GM23338 (cell line): ENCODE results near the gene THNSL1. TPM values are rescaled to one million over a fixed set of nuclear protein-coding genes. Genes with fewer than 3 reads are reported as not detected.

Experiments used
- ATAC-seq: fragments of 200-7000 bp; cut with Tn5 transposase; 3 replicates; pipeline ENCODE4 v1.9.1; 2020
- DNase-seq: peaks from one replicate; pipeline ENCODE4 v3.0.0-alpha.2; 2015; ENCODE audit warnings: low spot score
- H2AFZ ChIP-seq: fragments of 200-600 bp; sonication (generic); 2 replicates; pipeline ENCODE4 v1.8.0; 2016; ENCODE audit warnings: antibody characterized with exemption, mild to moderate bottlenecking, moderate library complexity
- H3F3A ChIP-seq: fragments of 200-600 bp; sonication (generic); replicated peaks from 2 replicates; pipeline ENCODE4 v1.8.0; 2017; ENCODE audit warnings: antibody characterized with exemption, mixed run types, low read depth
- H3K27ac ChIP-seq: fragments of 200-600 bp; sonication (generic); 2 replicates; pipeline ENCODE4 v1.6.1; 2016; ENCODE audit warnings: low read depth
- H3K27me3 ChIP-seq: fragments of 200-600 bp; sonication (generic); 2 replicates; pipeline ENCODE4 v1.8.0; 2016; ENCODE audit warnings: mild to moderate bottlenecking, mixed run types, moderate library complexity; ENCODE audit not compliant: insufficient read depth
- H3K36me3 ChIP-seq: fragments of 200-600 bp; sonication (generic); 2 replicates; pipeline ENCODE4 v1.8.0; 2016; ENCODE audit warnings: mild to moderate bottlenecking; ENCODE audit not compliant: insufficient read depth
- H3K4me1 ChIP-seq: fragments of 200-600 bp; sonication (generic); 2 replicates; pipeline ENCODE4 v1.8.0; 2016; ENCODE audit warnings: mild to moderate bottlenecking, moderate library complexity; ENCODE audit not compliant: insufficient read depth
- H3K4me2 ChIP-seq: fragments of 200-600 bp; sonication (generic); 2 replicates; pipeline ENCODE4 v1.7.1; 2017; ENCODE audit warnings: mixed run types
- H3K4me3 ChIP-seq: fragments of 200-600 bp; sonication (generic); 2 replicates; pipeline ENCODE4 v1.6.1; 2016; ENCODE audit warnings: mixed run types
- H3K79me2 ChIP-seq: fragments of 200-600 bp; sonication (generic); replicated peaks from 2 replicates; pipeline ENCODE4 v1.8.0; 2017; ENCODE audit warnings: mild to moderate bottlenecking; ENCODE audit not compliant: insufficient read depth
- H3K9me2 ChIP-seq: fragments of 200-600 bp; sonication (generic); 2 replicates; pipeline ENCODE4 v1.8.0; 2017; ENCODE audit not compliant: insufficient read depth
- H4K20me1 ChIP-seq: fragments of 200-600 bp; sonication (generic); replicated peaks from 2 replicates; pipeline ENCODE4 v1.8.0; 2017; ENCODE audit warnings: mild to moderate bottlenecking; ENCODE audit not compliant: insufficient read depth
- H3K27ac Mint-ChIP-seq: 2 replicates; pipeline ENCODE4 v1.8.0; 2020; ENCODE audit warnings: inconsistent platforms, mild to moderate bottlenecking, moderate library complexity, mixed read lengths
- H3K27me3 Mint-ChIP-seq: 3 replicates; pipeline ENCODE4 v1.8.0; 2022; ENCODE audit warnings: low read depth, mild to moderate bottlenecking, moderate library complexity, mixed read lengths, inconsistent platforms; ENCODE audit not compliant: insufficient read depth, poor library complexity
- H3K36me3 Mint-ChIP-seq: 3 replicates; pipeline ENCODE4 v1.8.0; 2021; ENCODE audit warnings: low read depth, mild to moderate bottlenecking, inconsistent platforms, moderate library complexity, mixed read lengths
- H3K4me1 Mint-ChIP-seq: 3 replicates; pipeline ENCODE4 v1.8.0; 2020; ENCODE audit warnings: mild to moderate bottlenecking, inconsistent platforms, mixed read lengths
- H3K4me3 Mint-ChIP-seq: 3 replicates; pipeline ENCODE4 v1.8.0; 2021; ENCODE audit warnings: moderate library complexity, mild to moderate bottlenecking, inconsistent platforms, mixed read lengths
- H3K9me3 Mint-ChIP-seq: 3 replicates; pipeline ENCODE4 v1.8.0; 2020; ENCODE audit warnings: moderate library complexity, mild to moderate bottlenecking, inconsistent platforms, mixed read lengths
- CREB1 ChIP-seq: fragments of 250-450 bp; sonication (Bioruptor Pico); IDR thresholded peaks from 2 replicates; pipeline ENCODE4 v1.5.0; 2020; ENCODE audit warnings: low read depth, mild to moderate bottlenecking, moderate library complexity
- ETS1 ChIP-seq: IDR thresholded peaks from 2 replicates; pipeline ENCODE4 v1.6.1; 2016; ENCODE audit warnings: antibody characterized with exemption
- EZH2 ChIP-seq: fragments of 200-600 bp; sonication (generic); IDR thresholded peaks from one replicate; pipeline ENCODE4 v1.8.0; 2017; ENCODE audit warnings: antibody characterized with exemption, mild to moderate bottlenecking, low read depth; ENCODE audit not compliant: unreplicated experiment
- EZH2phosphoT487 ChIP-seq: fragments of 200-600 bp; sonication (generic); IDR thresholded peaks from one replicate; pipeline ENCODE4 v1.8.1; 2018; ENCODE audit warnings: antibody characterized with exemption; ENCODE audit not compliant: unreplicated experiment
- JUNB ChIP-seq: IDR thresholded peaks from one replicate; pipeline ENCODE4 v1.6.1; 2016; ENCODE audit warnings: antibody characterized with exemption; ENCODE audit not compliant: unreplicated experiment
- NANOG ChIP-seq: IDR thresholded peaks from 2 replicates; pipeline ENCODE4 v1.6.1; 2016; ENCODE audit warnings: antibody characterized with exemption, borderline replicate concordance
- POLR2AphosphoS5 ChIP-seq: IDR thresholded peaks from 2 replicates; pipeline ENCODE4 v1.6.1; 2016; ENCODE audit warnings: antibody characterized with exemption, low read depth
- STAT1 ChIP-seq: IDR thresholded peaks from one replicate; pipeline ENCODE4 v1.6.1; 2016; ENCODE audit warnings: antibody characterized with exemption; ENCODE audit not compliant: unreplicated experiment
- ZNF114 ChIP-seq: fragments of 250-450 bp; sonication (Bioruptor Pico); IDR thresholded peaks from 2 replicates; pipeline ENCODE4 v1.5.0; 2020; ENCODE audit warnings: mild to moderate bottlenecking, moderate library complexity
- ZNF331 ChIP-seq: fragments of 250-450 bp; sonication (Bioruptor Pico); IDR thresholded peaks from 2 replicates; pipeline ENCODE4 v1.5.0; 2020; ENCODE audit warnings: low read depth, mild to moderate bottlenecking, moderate library complexity
- polyA plus RNA-seq: library from polyadenylated mRNA; unstranded; fragments of >200 nt; fragmentation: Nextera tagmentation; extraction: Ambion mirVana; gene quantifications from 2 replicates; pipeline ENCODE4 v1.2.1, GENCODE V29; 2016
- total RNA-seq: library from RNA; depleted of rRNA; stranded (reverse); fragments of >200 nt; shearing (Covaris generic); gene quantifications from 2 replicates; pipeline ENCODE4 v1.2.3, GENCODE V29; 2014
- TF ChIP-seq, protein P1 (sequence below): IDR thresholded peaks from one replicate; pipeline ENCODE4 v1.6.1; 2018; ENCODE audit warnings: antibody characterized with exemption; ENCODE audit not compliant: unreplicated experiment

The THNSL1 gene
- total and polyA plus RNA-seq, 2 experiments from 2014 or later = 2.6 to 5.8 TPM

- TF ChIP-seq ZNF331 (CRISPR knock-in tag) (no peak), JUNB (no peak), POLR2AphosphoS5 (no peak), EZH2 (no peak), ZNF114 (no peak), EZH2phosphoT487 (no peak), STAT1 (no peak)
- TF ChIP-seq, protein P1, sequence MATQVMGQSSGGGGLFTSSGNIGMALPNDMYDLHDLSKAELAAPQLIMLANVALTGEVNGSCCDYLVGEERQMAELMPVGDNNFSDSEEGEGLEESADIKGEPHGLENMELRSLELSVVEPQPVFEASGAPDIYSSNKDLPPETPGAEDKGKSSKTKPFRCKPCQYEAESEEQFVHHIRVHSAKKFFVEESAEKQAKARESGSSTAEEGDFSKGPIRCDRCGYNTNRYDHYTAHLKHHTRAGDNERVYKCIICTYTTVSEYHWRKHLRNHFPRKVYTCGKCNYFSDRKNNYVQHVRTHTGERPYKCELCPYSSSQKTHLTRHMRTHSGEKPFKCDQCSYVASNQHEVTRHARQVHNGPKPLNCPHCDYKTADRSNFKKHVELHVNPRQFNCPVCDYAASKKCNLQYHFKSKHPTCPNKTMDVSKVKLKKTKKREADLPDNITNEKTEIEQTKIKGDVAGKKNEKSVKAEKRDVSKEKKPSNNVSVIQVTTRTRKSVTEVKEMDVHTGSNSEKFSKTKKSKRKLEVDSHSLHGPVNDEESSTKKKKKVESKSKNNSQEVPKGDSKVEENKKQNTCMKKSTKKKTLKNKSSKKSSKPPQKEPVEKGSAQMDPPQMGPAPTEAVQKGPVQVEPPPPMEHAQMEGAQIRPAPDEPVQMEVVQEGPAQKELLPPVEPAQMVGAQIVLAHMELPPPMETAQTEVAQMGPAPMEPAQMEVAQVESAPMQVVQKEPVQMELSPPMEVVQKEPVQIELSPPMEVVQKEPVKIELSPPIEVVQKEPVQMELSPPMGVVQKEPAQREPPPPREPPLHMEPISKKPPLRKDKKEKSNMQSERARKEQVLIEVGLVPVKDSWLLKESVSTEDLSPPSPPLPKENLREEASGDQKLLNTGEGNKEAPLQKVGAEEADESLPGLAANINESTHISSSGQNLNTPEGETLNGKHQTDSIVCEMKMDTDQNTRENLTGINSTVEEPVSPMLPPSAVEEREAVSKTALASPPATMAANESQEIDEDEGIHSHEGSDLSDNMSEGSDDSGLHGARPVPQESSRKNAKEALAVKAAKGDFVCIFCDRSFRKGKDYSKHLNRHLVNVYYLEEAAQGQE = no peak
These were observed 35.6 kb downstream of the THNSL1 start (continued) for GRCh38 chr10:25052012-25052411.

DNA sequence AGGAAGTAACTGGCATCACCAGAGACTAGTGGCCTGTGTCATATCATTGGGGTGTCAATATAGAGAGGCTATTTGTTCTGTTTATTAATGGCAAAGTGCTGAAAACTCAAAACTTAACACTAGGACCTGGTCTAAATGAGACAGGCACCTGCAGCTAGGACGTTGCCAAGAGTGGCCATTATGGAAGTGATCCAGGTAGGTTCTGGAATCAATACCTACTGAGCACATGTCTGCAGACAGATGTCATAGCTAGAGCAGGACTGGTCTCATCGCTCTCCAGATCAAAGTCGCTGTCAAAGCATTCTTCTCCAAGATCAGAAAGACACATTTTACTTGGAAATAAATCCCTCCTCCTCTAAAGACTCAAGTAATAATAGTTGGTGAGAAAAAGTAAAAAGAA lies 40.3 kb downstream of the THNSL1 start:
- TF ChIP-seq CREB1 = no peak
- no peak for TF ChIP-seq JUNB
- TF ChIP-seq ETS1 = no peak
- TF ChIP-seq, protein P1 = no peak
- TF ChIP-seq ZNF114 = no peak
- TF ChIP-seq POLR2AphosphoS5 = no peak
- TF ChIP-seq EZH2phosphoT487 = no peak
- no peak for TF ChIP-seq STAT1
- TF ChIP-seq NANOG = no peak
- Histone ChIP-seq H3K27me3 (no peaks in the 10 kb centered on the region), H3F3A (no peaks in the 10 kb centered on the region), H3K36me3 (no peaks in the 10 kb centered on the region), H3K9me2 (no peaks in the 10 kb centered on the region), H4K20me1 (no peaks in the 10 kb centered on the region), H3K79me2 (no peaks in the 10 kb centered on the region), H3K4me3 (no peak overlapping the region), H3K4me2 (no peak overlapping the region), H3K4me1 (no peaks in the 10 kb centered on the region), H2AFZ (no peak overlapping the region), H3K27ac (no peak overlapping the region)
- H3K4me1 Mint-ChIP-seq = peaks cover 8% of the 10 kb centered on the region; the same call in 1 of the 3 replicates
- no peaks in the 10 kb centered on the region for H3K36me3 Mint-ChIP-seq
- H3K9me3 Mint-ChIP-seq = no peaks in the 10 kb centered on the region
- no peak for DNase-seq
- no peak overlapping the region for H3K27ac Mint-ChIP-seq
- H3K4me3 Mint-ChIP-seq = no peak overlapping the region
- no peak for ATAC-seq
- H3K27me3 Mint-ChIP-seq = peaks cover 11% of the 10 kb centered on the region
